Mesenteric fat pad (tissue), 1 donor: ENCODE results near the gene CXXC4. TPM values are rescaled to one million over a fixed set of nuclear protein-coding genes. Genes with fewer than 3 reads are reported as not detected.

Experiments used
- DNase-seq: peaks from one replicate; pipeline ENCODE4 v3.0.0-alpha.2; 2020; ENCODE audit warnings: low spot score
- long read RNA-seq: library from polyadenylated mRNA; unstranded; transcript quantifications from one replicate; pipeline ENCODE4 v2.0.0, GENCODE V29; 2020
- total RNA-seq: library from RNA; stranded (reverse); fragmentation: NEBNext Ultra II Directional; extraction: Animal tissue kit (Norgen Biotek cat#: 25700); gene quantifications from one replicate; pipeline ENCODE4 v1.2.1, GENCODE V29; 2021
- donor health status: DM: yes; HTN: yes; CAD: no.

CXXC4 gene
- 1.1 TPM for total RNA-seq
- long read RNA-seq, result 0 reads

- DNase-seq, result no peak
Measured at GRCh38 chr4:104494822-104495559, at the start of gene CXXC4. Gene CXXC4, minus strand, starts transcription at chr4:104494894. Its CDS starts 3,092 bp downstream, at chr4:104491802.

- DNase-seq, result no peak
Measured at GRCh38 chr4:104533156-104533555, 38.5 kb upstream of the CXXC4 start.

GRCh38 chr4:104532677-104533076 is 38.0 kb upstream of the CXXC4 start:
- DNase-seq, result no peak

- DNase-seq, result no peak
Measured at GRCh38 chr4:104531390-104531789, 36.7 kb upstream of the CXXC4 start.

- DNase-seq, result no peak
Measured at GRCh38 chr4:104530426-104530825, 35.7 kb upstream of the CXXC4 start.

- DNase-seq, result no peak
Measured at GRCh38 chr4:104524591-104524990, 29.9 kb upstream of the CXXC4 start.

- no peak for DNase-seq
Measured at GRCh38 chr4:104524026-104524425, 29.3 kb upstream of the CXXC4 start.

- DNase-seq, result no peak
Measured at GRCh38 chr4:104519588-104519987, 24.9 kb upstream of the CXXC4 start.

- DNase-seq, result no peak
Measured at GRCh38 chr4:104516884-104517283, 22.2 kb upstream of the CXXC4 start.

GRCh38 chr4:104508224-104508623 is 13.5 kb upstream of the CXXC4 start:
- no peak for DNase-seq

GRCh38 chr4:104507112-104507511 is 12.4 kb upstream of the CXXC4 start:
- no peak for DNase-seq

GRCh38 chr4:104504536-104504935 is 9.8 kb upstream of the CXXC4 start:
- no peak for DNase-seq

- DNase-seq, result no peak
Measured at GRCh38 chr4:104502471-104502870, 7.8 kb upstream of the CXXC4 start.

GRCh38 chr4:104501290-104501689 is 6.6 kb upstream of the CXXC4 start:
- no peak for DNase-seq

- DNase-seq, result no peak
Measured at GRCh38 chr4:104500442-104500841, 5.7 kb upstream of the CXXC4 start.

GRCh38 chr4:104494185-104494584 is 509 bp downstream of the CXXC4 start:
- no peak for DNase-seq

GRCh38 chr4:104493081-104493831 is 1.4 kb downstream of the CXXC4 start:
- no peak for DNase-seq

- no peak for DNase-seq
Measured at GRCh38 chr4:104492183-104492771, 2.4 kb downstream of the CXXC4 start.

GRCh38 chr4:104491481-104492182 is 3.1 kb downstream of the CXXC4 start:
- DNase-seq, result no peak

GRCh38 chr4:104490770-104491480 is 3.8 kb downstream of the CXXC4 start:
- peak; percentile 90 for DNase-seq
